Activated T-cell treated with anti-CD3 and anti-CD28 coated beads, Interleukin-2, amount 50 U/mL, for 24 hours (primary cell): Measurements from ENCODE around the gene CATSPERZ.
"Not testable (repeated sequence)": the region's sequence is repeated elsewhere in the genome, so short reads cannot be mapped to it uniquely, and the experiment has no call there.

Experiments
- DNase-seq: peaks from one replicate; pipeline ENCODE4 v3.0.0-alpha.2; 2020
- H3K27ac Mint-ChIP-seq: 2 replicates; pipeline ENCODE4 v1.8.0; 2020; ENCODE audit warnings: mild to moderate bottlenecking, mixed read lengths
- H3K27me3 Mint-ChIP-seq: 2 replicates; pipeline ENCODE4 v1.8.0; 2020; ENCODE audit warnings: mixed read lengths
- H3K36me3 Mint-ChIP-seq: 2 replicates; pipeline ENCODE4 v1.8.0; 2020; ENCODE audit warnings: low read depth, mixed read lengths
- H3K4me1 Mint-ChIP-seq: 2 replicates; pipeline ENCODE4 v1.8.0; 2020; ENCODE audit warnings: low read depth, mixed read lengths
- H3K4me3 Mint-ChIP-seq: 2 replicates; pipeline ENCODE4 v1.8.0; 2020; ENCODE audit warnings: mild to moderate bottlenecking, moderate library complexity, mixed read lengths
- H3K9me3 Mint-ChIP-seq: 2 replicates; pipeline ENCODE4 v1.8.0; 2020; ENCODE audit warnings: mixed read lengths

Gene CATSPERZ

GRCh38 chr11:64303109-64304031 lies 3.2 kb downstream of the CATSPERZ start:
- peaks cover 24% of the 10 kb centered on the region for H3K36me3 Mint-ChIP-seq
- peaks cover 37% of the 10 kb centered on the region for H3K27me3 Mint-ChIP-seq
- no peak for DNase-seq
- no peaks in the 10 kb centered on the region for H3K9me3 Mint-ChIP-seq
- peak overlapping the region; percentile 99 for H3K27ac Mint-ChIP-seq
- peaks cover 43% of the 10 kb centered on the region for H3K4me1 Mint-ChIP-seq
- H3K4me3 Mint-ChIP-seq = peak overlapping the region; percentile 86

GRCh38 chr11:64304032-64304315 lies 3.8 kb downstream of the CATSPERZ start:
- Mint-ChIP-seq H3K27ac (peak overlapping the region; percentile 99), H3K4me1 (peaks cover 43% of the 10 kb centered on the region), H3K27me3 (peaks cover 31% of the 10 kb centered on the region), H3K36me3 (peaks cover 27% of the 10 kb centered on the region), H3K4me3 (peak overlapping the region; percentile 86), H3K9me3 (no peaks in the 10 kb centered on the region)
- no peak for DNase-seq

DNA sequence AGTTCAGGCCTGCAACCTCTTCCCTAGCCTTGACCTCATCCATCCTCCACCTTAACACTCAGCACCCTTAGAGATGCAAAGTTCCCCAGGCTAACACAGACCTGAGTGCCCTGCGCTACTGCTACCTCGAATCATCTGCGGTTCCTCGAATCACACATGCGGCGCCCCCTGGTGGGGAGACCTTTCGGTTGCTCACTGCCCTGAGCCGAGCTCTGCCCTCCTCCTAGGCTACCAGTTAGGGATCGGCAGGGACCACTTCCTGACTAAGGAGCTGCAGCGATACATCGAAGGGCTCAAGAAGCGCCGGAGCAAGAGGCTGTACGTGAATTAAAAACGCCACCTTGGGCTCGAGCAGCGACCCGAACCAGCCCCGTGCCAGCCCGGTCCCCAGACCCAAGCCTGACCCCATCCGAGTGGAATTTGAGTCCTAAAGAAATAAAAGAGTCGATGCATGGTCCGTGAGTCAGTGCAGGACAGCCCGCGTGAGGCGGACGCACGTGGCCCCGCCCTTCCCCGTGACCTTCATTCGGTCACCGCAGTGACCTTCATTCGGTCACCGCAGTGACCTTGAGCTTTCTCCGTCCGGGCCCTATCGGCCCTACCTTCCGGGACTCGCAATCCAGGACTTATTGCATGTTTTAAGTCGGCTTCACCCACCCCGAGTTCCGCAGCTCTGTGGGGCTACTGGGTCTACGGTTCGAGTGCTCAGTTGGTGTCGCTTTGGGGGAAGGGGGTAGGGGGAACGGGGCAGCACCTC lies 4.3 kb downstream of the CATSPERZ start:
- H3K9me3 Mint-ChIP-seq = no peaks in the 10 kb centered on the region
- peaks cover 26% of the 10 kb centered on the region for H3K27me3 Mint-ChIP-seq
- H3K36me3 Mint-ChIP-seq = peaks cover 32% of the 10 kb centered on the region
- peaks cover 45% of the 10 kb centered on the region for H3K4me1 Mint-ChIP-seq
- peak overlapping the region; percentile 99 for H3K27ac Mint-ChIP-seq
- DNase-seq = peak; percentile 96
- peak overlapping the region; percentile 86 for H3K4me3 Mint-ChIP-seq

DNA sequence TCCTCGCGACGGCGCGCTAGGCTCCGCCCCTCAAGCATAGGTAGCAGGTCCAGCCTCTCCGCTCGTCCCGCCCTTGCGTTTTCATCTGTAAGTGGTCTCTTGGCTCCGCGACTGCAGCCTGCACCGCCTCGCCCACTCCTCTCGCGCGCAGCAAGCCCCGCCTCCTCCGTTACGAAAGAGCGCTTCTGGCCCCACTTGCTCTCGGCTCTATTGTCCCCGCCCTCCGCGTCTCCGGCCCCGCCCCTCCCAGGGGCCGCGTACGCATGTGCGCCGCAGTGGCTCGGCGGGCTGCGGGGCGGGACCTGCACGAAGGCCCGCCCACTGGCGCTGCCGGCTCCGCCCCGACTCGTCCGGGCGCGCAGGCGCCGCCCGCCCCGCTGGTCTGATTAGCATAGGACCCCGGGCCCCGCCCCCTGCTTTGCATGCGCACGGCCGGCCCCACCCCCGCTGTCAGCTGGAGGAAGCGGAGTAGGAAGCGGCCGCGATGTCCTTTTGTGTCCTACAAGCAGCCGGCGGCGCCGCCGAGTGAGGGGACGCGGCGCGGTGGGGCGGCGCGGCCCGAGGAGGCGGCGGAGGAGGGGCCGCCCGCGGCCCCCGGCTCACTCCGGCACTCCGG lies 5.0 kb downstream of the CATSPERZ start, which contains the start of gene ESRRA:
TSS of gene ESRRA (plus strand) at position 450 of the 616 bp plus-strand sequence. CDS start 1,656 bp downstream, outside the sequence.
- Mint-ChIP-seq H3K4me3 (peak within 1 kb of the TSS; percentile 96), H3K27ac (peak within 1 kb of the TSS; percentile 99), H3K9me3 (no peaks in the 10 kb centered on the region), H3K27me3 (peaks cover 20% of the 10 kb centered on the region), H3K36me3 (peaks cover 36% of the 10 kb centered on the region), H3K4me1 (peaks cover 44% of the 10 kb centered on the region)
- DNase-seq = peak; percentile 99

DNA sequence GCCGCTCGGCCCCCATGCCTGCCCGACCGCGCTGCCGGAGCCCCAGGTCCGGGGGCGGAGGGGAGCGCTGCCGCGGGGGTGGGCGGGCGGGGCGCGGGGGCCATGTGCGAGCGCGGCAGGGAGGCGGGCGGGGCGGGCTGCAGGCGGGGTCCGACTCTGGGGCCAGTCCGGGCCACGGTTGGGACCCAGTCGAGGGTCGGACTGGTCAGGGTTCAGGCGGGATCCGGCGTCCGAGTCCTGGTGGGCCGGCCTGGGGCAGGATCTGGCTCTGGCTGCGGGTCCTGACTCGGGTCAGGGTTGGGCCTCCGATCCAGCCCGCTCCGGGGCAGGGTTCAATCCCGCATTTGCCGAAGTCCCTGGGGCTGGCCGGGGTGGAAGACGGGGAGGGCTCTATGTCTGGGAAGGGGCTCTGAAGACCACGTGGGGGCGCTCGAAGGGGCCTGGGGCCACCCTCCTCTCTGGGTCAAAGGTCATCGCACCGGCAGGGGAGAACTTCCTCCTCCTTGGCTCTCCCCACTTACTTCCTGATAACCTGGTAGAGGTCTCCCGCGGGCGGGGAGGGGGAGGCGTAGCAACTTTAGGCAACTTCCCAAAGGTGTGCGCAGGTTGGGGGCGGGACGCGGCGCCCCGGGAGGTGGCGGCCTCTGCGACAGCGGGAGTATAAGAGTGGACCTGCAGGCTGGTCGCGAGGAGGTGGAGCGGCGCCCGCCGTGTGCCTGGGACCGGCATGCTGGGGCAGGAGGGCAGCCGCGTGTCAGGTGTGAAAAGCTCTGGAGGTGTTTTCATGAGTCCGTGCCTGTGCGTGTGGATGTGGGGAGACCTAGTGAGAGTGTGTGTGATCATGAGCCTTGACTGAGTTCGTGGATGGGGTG lies 5.8 kb downstream of the CATSPERZ start:
- peak overlapping the region; percentile 94 for H3K27ac Mint-ChIP-seq
- H3K27me3 Mint-ChIP-seq = peaks cover 12% of the 10 kb centered on the region
- H3K36me3 Mint-ChIP-seq = peaks cover 40% of the 10 kb centered on the region
- H3K9me3 Mint-ChIP-seq = no peaks in the 10 kb centered on the region
- peak; percentile 83 for DNase-seq
- H3K4me1 Mint-ChIP-seq = peaks cover 39% of the 10 kb centered on the region
- peak overlapping the region; percentile 96 for H3K4me3 Mint-ChIP-seq

- peaks cover 43% of the 10 kb centered on the region for H3K36me3 Mint-ChIP-seq
- H3K4me3 Mint-ChIP-seq = peak overlapping the region; percentile 96
- H3K4me1 Mint-ChIP-seq = peaks cover 39% of the 10 kb centered on the region
- H3K27me3 Mint-ChIP-seq = peaks cover 9% of the 10 kb centered on the region
- H3K27ac Mint-ChIP-seq = peak overlapping the region; percentile 94
- H3K9me3 Mint-ChIP-seq = no peaks in the 10 kb centered on the region
- no peak for DNase-seq
These were observed 6.4 kb downstream of the CATSPERZ start for GRCh38 chr11:64306563-64306875.

DNA sequence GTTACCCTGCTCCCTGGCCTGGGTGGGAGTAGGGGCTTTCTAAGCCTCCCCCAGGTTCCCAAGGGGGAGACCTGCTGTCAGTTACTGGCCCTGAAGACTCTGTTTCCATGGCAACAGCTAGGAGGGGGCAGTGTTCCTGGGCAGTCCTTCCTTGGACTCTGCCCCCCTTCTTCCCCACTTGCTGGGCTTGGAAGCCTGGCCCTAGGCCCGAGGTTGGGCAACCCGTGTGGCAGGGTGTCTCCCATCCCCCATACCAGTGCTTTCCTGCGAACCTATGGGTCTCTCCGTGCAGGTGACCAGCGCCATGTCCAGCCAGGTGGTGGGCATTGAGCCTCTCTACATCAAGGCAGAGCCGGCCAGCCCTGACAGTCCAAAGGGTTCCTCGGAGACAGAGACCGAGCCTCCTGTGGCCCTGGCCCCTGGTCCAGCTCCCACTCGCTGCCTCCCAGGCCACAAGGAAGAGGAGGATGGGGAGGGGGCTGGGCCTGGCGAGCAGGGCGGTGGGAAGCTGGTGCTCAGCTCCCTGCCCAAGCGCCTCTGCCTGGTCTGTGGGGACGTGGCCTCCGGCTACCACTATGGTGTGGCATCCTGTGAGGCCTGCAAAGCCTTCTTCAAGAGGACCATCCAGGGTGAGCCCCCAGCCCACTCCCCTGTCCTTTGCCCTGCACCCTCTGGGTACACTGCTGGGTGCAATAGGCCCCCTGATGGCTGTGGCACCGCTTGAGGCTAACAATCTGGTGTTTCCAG lies 6.9 kb downstream of the CATSPERZ start:
- no peaks in the 10 kb centered on the region for H3K9me3 Mint-ChIP-seq
- peaks cover 4% of the 10 kb centered on the region for H3K27me3 Mint-ChIP-seq
- peaks cover 39% of the 10 kb centered on the region for H3K4me1 Mint-ChIP-seq
- peak overlapping the region; percentile 94 for H3K27ac Mint-ChIP-seq
- H3K4me3 Mint-ChIP-seq = peak overlapping the region; percentile 96
- no peak for DNase-seq
- peaks cover 44% of the 10 kb centered on the region for H3K36me3 Mint-ChIP-seq

DNA sequence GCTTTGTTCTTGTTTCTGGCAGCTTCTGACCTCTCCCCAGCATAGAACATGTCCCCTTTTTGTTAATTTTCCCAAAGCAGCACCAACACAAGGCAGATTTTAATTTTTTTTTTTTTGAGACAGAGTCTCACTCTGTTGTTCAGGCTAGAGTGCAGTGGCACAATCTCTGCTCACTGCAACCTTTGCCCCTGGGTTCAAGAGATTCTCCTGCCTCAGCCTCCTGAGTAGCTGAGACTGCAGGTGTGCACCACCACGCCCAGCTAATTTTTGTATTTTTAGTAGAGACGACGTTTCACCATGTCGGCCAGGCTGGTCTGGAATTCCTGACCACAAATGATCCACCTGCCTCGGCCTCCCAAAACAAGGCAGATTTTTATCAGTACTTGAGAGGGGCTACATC lies 7.6 kb downstream of the CATSPERZ start:
- H3K27me3 Mint-ChIP-seq = not testable (repeated sequence)
- peaks cover 46% of the 10 kb centered on the region for H3K4me1 Mint-ChIP-seq

DNA sequence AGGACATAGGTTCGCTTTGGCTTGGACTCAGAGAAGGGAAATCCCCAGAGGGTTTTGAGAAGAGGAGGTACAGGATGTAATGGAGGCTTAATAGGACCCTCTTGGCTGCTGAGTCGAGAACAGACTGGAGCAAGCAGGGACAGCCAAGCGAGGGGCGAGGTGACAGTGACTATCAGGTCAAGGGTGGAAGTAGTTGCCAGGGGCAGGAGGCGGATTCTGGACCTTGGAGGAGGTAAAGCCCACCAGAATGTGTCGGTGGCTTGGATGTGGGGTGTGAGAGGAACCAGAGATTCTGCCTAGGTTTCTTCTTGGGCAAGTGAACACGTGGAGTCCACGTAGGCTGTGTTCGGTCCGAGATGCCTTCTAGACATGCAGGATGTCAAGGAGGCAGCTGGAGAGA lies 12.8 kb downstream of the CATSPERZ start:
- peaks cover 47% of the 10 kb centered on the region for H3K4me1 Mint-ChIP-seq
- peak overlapping the region; percentile 85 for H3K27ac Mint-ChIP-seq
- H3K27me3 Mint-ChIP-seq = no peaks in the 10 kb centered on the region
- DNase-seq = no peak
- no peaks in the 10 kb centered on the region for H3K9me3 Mint-ChIP-seq
- peaks cover 75% of the 10 kb centered on the region for H3K36me3 Mint-ChIP-seq
- no peak overlapping the region for H3K4me3 Mint-ChIP-seq

More for the DNA sequence above, 7.6 kb downstream of the CATSPERZ start:
- Mint-ChIP-seq H3K4me3 (peak overlapping the region; percentile 96), H3K27ac (peak overlapping the region; percentile 63), H3K36me3 (peaks cover 52% of the 10 kb centered on the region)
- not testable (repeated sequence) for DNase-seq, H3K9me3 Mint-ChIP-seq

- Mint-ChIP-seq H3K4me3 (no peak overlapping the region), H3K9me3 (no peaks in the 10 kb centered on the region), H3K27me3 (no peaks in the 10 kb centered on the region), H3K27ac (peak overlapping the region; percentile 85), H3K4me1 (peaks cover 47% of the 10 kb centered on the region), H3K36me3 (peaks cover 76% of the 10 kb centered on the region)
- no peak for DNase-seq
These were observed 13.5 kb downstream of the CATSPERZ start for GRCh38 chr11:64313491-64314145.

- H3K4me1 Mint-ChIP-seq = peaks cover 51% of the 10 kb centered on the region
- H3K27ac Mint-ChIP-seq = peak overlapping the region; percentile 85
- H3K4me3 Mint-ChIP-seq = no peak overlapping the region
- H3K9me3 Mint-ChIP-seq = no peaks in the 10 kb centered on the region
- peaks cover 73% of the 10 kb centered on the region for H3K36me3 Mint-ChIP-seq
- DNase-seq = no peak
- H3K27me3 Mint-ChIP-seq = no peaks in the 10 kb centered on the region
These were observed 14.1 kb downstream of the CATSPERZ start for GRCh38 chr11:64314146-64314804.

- Mint-ChIP-seq H3K9me3 (no peaks in the 10 kb centered on the region), H3K4me3 (peak overlapping the region; percentile 27), H3K4me1 (peaks cover 53% of the 10 kb centered on the region), H3K27ac (peak overlapping the region; percentile 78), H3K27me3 (no peaks in the 10 kb centered on the region), H3K36me3 (peaks cover 69% of the 10 kb centered on the region)
- no peak for DNase-seq
These were observed 14.8 kb downstream of the CATSPERZ start for GRCh38 chr11:64314805-64315561.
